RWPE2 (cell line): Measurements from ENCODE around the gene LY6G5C.

ENCODE experiments used
- ATAC-seq: fragments of 200-7000 bp; cut with Tn5 transposase; 3 replicates; pipeline ENCODE4 v1.9.1; 2021; ENCODE audit warnings: low read depth
- DNase-seq: peaks from one replicate; pipeline ENCODE4 v3.0.0-alpha.2; 2020; ENCODE audit warnings: low spot score
- H3K27ac ChIP-seq: fragments of 450-650 bp; 2 replicates; pipeline ENCODE4 v1.5.1; 2017; ENCODE audit warnings: mild to moderate bottlenecking; ENCODE audit not compliant: poor library complexity, severe bottlenecking
- H3K27me3 ChIP-seq: fragments of 250-450 bp; sonication (Bioruptor Pico); 2 replicates; pipeline ENCODE4 v1.5.1; 2021; ENCODE audit warnings: mild to moderate bottlenecking, moderate library complexity; ENCODE audit not compliant: insufficient read depth, poor library complexity, severe bottlenecking
- H3K36me3 ChIP-seq: fragments of 250-450 bp; sonication (Bioruptor Pico); 2 replicates; pipeline ENCODE4 v1.5.1; 2020; ENCODE audit warnings: low read depth, mild to moderate bottlenecking, moderate library complexity
- H3K4me1 ChIP-seq: fragments of 250-450 bp; sonication (Bioruptor Pico); 2 replicates; pipeline ENCODE4 v1.5.1; 2021; ENCODE audit warnings: mild to moderate bottlenecking, moderate library complexity; ENCODE audit not compliant: insufficient read depth, poor library complexity, severe bottlenecking
- H3K4me3 ChIP-seq: fragments of 250-450 bp; sonication (Bioruptor Pico); 2 replicates; pipeline ENCODE4 v1.5.1; 2021; ENCODE audit warnings: mild to moderate bottlenecking, moderate library complexity; ENCODE audit not compliant: severe bottlenecking
- H3K9me3 ChIP-seq: fragments of 250-450 bp; sonication (Bioruptor Pico); 2 replicates; pipeline ENCODE4 v1.5.1; 2021; ENCODE audit warnings: mild to moderate bottlenecking, moderate library complexity; ENCODE audit not compliant: severe bottlenecking
- CTCF ChIP-seq: fragments of 450-650 bp; IDR thresholded peaks from one replicate; pipeline ENCODE4 v1.5.1; 2017; ENCODE audit warnings: mild to moderate bottlenecking, moderate library complexity; ENCODE audit not compliant: poor library complexity, severe bottlenecking

Gene LY6G5C

DNA sequence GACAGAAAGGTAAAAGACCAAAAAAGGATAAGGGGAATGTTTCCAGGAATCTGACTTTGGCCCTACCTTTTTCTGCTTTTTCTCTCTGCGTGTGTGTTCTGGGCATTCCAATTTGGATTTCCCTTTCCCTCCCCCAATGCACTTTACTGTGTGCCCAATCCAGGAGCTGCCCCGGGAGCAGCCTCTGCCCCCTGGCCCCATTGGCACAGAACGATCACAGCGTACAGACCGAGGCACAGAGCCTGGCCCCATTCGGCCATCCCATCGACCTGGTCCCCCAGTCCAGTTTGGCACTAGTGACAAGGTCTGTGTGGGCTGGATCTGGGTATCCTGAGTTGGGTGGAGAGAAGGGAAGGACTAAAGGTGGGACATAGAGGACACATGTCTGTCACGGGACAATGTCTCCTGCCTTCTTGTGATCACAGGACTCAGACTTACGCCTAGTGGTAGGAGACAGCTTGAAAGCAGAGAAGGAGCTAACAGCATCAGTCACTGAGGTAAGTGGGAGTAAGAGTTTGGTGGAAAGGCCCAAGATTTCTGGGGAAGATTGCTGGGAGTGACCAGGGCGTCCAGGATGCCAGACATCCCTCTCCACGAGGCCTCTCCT is 45.8 kb downstream of the LY6G5C start:
- TF ChIP-seq CTCF: no peak
- Histone ChIP-seq H3K4me1 (no peaks in the 10 kb centered on the region), H3K9me3 (no peaks in the 10 kb centered on the region), H3K27ac (no peak overlapping the region), H3K27me3 (no peaks in the 10 kb centered on the region), H3K36me3 (peaks cover 97% of the 10 kb centered on the region), H3K4me3 (no peak overlapping the region)
- no peak for DNase-seq
- no peak for ATAC-seq

DNA sequence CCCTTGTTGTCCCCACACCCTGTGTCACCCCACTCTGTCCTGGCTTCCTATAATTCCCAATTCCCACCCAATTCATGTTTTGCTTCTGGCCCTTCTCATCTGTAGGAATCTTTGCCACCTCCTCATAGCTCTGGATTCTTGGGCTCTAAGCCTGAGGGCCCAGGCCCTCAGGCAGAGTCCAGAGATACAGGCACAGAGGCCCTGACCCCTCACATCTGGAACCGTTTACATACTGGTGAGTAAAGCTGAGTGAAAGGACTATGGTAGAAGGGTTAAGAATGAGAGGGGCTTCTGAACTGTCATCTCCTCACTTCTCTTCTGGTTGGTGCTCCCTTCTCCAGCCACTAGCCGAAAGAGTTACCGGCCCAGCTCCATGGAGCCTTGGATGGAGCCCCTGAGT is 46.7 kb downstream of the LY6G5C start:
- Histone ChIP-seq H3K4me1 (no peaks in the 10 kb centered on the region), H3K27me3 (no peaks in the 10 kb centered on the region), H3K9me3 (no peaks in the 10 kb centered on the region), H3K36me3 (peaks cover 96% of the 10 kb centered on the region), H3K27ac (no peak overlapping the region), H3K4me3 (no peak overlapping the region)
- TF ChIP-seq CTCF: no peak
- DNase-seq (no peak), ATAC-seq (no peak)

DNA sequence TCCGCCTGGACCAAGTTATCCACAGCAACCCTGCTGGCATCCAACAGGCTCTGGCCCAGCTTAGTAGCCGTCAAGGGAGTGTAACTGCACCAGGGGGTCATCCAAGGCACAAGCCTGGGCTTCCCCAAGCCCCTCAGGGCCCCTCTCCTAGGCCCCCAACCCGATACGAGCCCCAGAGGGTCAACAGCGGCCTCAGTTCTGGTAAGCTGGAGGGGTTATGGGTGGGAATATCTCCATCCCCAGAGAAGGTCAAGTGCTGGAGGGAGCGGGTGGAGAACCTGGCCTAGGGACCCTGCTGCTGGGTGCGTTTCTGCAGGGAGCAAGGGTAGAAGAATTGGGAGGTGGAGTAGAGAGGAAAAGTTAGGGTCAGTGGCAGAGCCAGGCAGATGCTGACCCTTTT is 47.4 kb downstream of the LY6G5C start:
- H3K4me3 ChIP-seq: no peak overlapping the region
- peaks cover 96% of the 10 kb centered on the region for H3K36me3 ChIP-seq
- TF ChIP-seq CTCF: no peak
- no peaks in the 10 kb centered on the region for H3K27me3 ChIP-seq
- H3K9me3 ChIP-seq: no peaks in the 10 kb centered on the region
- no peak overlapping the region for H3K27ac ChIP-seq
- DNase-seq: no peak
- no peak for ATAC-seq
- no peaks in the 10 kb centered on the region for H3K4me1 ChIP-seq

DNA sequence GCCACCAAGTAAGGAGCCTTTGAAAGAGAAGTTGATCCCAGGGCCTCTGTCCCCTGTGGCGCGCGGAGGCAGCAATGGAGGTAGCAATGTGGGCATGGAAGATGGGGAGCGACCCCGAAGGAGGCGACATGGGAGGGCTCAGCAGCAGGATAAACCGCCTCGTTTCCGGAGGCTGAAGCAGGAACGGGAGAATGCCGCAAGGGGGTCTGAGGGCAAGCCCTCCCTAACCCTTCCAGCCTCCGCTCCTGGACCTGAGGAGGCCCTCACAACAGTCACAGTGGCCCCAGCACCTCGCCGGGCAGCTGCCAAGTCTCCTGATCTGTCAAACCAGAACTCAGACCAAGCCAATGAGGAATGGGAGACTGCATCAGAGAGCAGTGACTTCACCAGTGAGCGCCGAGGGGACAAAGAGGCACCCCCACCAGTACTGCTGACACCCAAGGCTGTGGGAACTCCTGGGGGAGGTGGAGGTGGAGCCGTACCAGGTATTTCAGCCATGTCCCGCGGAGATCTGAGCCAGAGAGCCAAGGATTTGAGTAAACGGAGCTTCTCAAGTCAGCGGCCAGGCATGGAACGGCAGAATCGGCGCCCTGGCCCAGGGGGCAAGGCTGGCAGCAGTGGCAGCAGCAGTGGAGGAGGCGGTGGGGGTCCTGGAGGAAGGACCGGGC is 48.5 kb downstream of the LY6G5C start:
- ATAC-seq (no peak), DNase-seq (no peak)
- no peaks in the 10 kb centered on the region for H3K9me3 ChIP-seq
- no peaks in the 10 kb centered on the region for H3K27me3 ChIP-seq
- no peak for TF ChIP-seq CTCF
- H3K4me1 ChIP-seq: no peaks in the 10 kb centered on the region
- H3K27ac ChIP-seq: no peak overlapping the region
- H3K4me3 ChIP-seq: no peak overlapping the region
- H3K36me3 ChIP-seq: peaks cover 99% of the 10 kb centered on the region

GRCh38 chr6:31631681-31632278 is 49.1 kb downstream of the LY6G5C start:
- H3K4me3 ChIP-seq: no peak overlapping the region
- no peak for TF ChIP-seq CTCF
- H3K27me3 ChIP-seq: no peaks in the 10 kb centered on the region
- H3K9me3 ChIP-seq: no peaks in the 10 kb centered on the region
- H3K27ac ChIP-seq: no peak overlapping the region
- peaks cover 99% of the 10 kb centered on the region for H3K36me3 ChIP-seq
- ATAC-seq (no peak), DNase-seq (no peak)
- H3K4me1 ChIP-seq: no peaks in the 10 kb centered on the region
